Measurements from ENCODE around the gene PNPLA7.
"Not testable (repeated sequence)": the region's sequence is repeated elsewhere in the genome, so short reads cannot be mapped to it uniquely, and the experiment has no call there.

Gene PNPLA7

GRCh38 chr9:137575364-137575715 is 25.1 kb upstream of the PNPLA7 start:
- DNase-seq (ENCODE audit: low read depth) = no peak

GRCh38 chr9:137574192-137574591 is 24.0 kb upstream of the PNPLA7 start:
- no peak for DNase-seq (ENCODE audit: low read depth)

- DNase-seq (ENCODE audit: low read depth) = no peak
Observed at GRCh38 chr9:137570566-137570965, 20.4 kb upstream of the PNPLA7 start.

GRCh38 chr9:137569609-137570203 is 19.5 kb upstream of the PNPLA7 start:
- DNase-seq (ENCODE audit: low read depth) = no peak

- not testable (repeated sequence) for DNase-seq (ENCODE audit: low read depth)
Observed at GRCh38 chr9:137568445-137568844, 18.2 kb upstream of the PNPLA7 start.

- DNase-seq (ENCODE audit: low read depth) = no peak
Observed at GRCh38 chr9:137564817-137565411, 14.7 kb upstream of the PNPLA7 start.

GRCh38 chr9:137564134-137564533 is 13.9 kb upstream of the PNPLA7 start:
- DNase-seq (ENCODE audit: low read depth) = no peak

GRCh38 chr9:137558127-137558526 is 7.9 kb upstream of the PNPLA7 start:
- no peak for DNase-seq (ENCODE audit: low read depth)

GRCh38 chr9:137556069-137556838 is 6.1 kb upstream of the PNPLA7 start:
- DNase-seq (ENCODE audit: low read depth) = no peak

GRCh38 chr9:137555179-137555578 is 5.0 kb upstream of the PNPLA7 start:
- no peak for DNase-seq (ENCODE audit: low read depth)

- no peak for DNase-seq (ENCODE audit: low read depth)
Observed at GRCh38 chr9:137554349-137554748, 4.1 kb upstream of the PNPLA7 start.

GRCh38 chr9:137553654-137554053 is 3.5 kb upstream of the PNPLA7 start:
- DNase-seq (ENCODE audit: low read depth) = not testable (repeated sequence)

GRCh38 chr9:137552022-137552768 is 2.0 kb upstream of the PNPLA7 start:
- no peak for DNase-seq (ENCODE audit: low read depth)

- peak; percentile 63 for DNase-seq (ENCODE audit: low read depth)
Observed at GRCh38 chr9:137551264-137552021, 1.2 kb upstream of the PNPLA7 start, which contains the start of gene MRPL41. Gene MRPL41, plus strand, starts transcription at chr9:137551879. Its CDS starts 203 bp downstream, at chr9:137552082.

GRCh38 chr9:137550958-137551263 is 709 bp upstream of the PNPLA7 start:
- DNase-seq (ENCODE audit: low read depth) = not testable (repeated sequence)

- no peak for DNase-seq (ENCODE audit: low read depth)
Observed at GRCh38 chr9:137547687-137548543, 2.3 kb downstream of the PNPLA7 start.

GRCh38 chr9:137545123-137545522 is 5.1 kb downstream of the PNPLA7 start:
- DNase-seq (ENCODE audit: low read depth) = no peak

- DNase-seq (ENCODE audit: low read depth) = no peak
Observed at GRCh38 chr9:137544176-137544760, 5.9 kb downstream of the PNPLA7 start.

GRCh38 chr9:137543237-137543963 is 6.8 kb downstream of the PNPLA7 start:
- no peak for DNase-seq (ENCODE audit: low read depth)

GRCh38 chr9:137542486-137542885 is 7.7 kb downstream of the PNPLA7 start:
- no peak for DNase-seq (ENCODE audit: low read depth)
